ENCODE data around the gene DENND5A.
"Not testable (repeated sequence)": the region's sequence is repeated elsewhere in the genome, so short reads cannot be mapped to it uniquely, and the experiment has no call there.

The DENND5A gene

DNA sequence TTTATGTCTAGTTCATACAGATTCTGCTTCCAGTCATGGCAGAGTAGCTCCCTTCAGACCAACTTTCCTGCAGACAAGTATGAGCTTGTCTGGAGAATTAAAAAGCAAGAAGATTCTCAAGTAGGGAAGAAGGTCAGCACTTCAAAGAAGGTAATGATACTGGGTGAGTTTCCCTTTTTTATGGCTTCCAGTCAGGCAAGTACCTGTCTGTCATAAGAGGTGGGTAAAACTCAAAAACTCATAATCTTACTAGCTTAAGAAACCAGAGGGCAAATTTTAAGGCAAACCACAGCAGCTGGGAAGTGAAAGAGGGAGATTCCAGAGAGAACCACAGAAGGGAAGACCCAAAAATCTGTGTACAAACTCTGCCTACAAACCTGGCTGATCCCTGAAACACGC is 54.2 kb downstream of the DENND5A start:
- peak; percentile 32 for DNase-seq (ENCODE audit: low spot score)

DNA sequence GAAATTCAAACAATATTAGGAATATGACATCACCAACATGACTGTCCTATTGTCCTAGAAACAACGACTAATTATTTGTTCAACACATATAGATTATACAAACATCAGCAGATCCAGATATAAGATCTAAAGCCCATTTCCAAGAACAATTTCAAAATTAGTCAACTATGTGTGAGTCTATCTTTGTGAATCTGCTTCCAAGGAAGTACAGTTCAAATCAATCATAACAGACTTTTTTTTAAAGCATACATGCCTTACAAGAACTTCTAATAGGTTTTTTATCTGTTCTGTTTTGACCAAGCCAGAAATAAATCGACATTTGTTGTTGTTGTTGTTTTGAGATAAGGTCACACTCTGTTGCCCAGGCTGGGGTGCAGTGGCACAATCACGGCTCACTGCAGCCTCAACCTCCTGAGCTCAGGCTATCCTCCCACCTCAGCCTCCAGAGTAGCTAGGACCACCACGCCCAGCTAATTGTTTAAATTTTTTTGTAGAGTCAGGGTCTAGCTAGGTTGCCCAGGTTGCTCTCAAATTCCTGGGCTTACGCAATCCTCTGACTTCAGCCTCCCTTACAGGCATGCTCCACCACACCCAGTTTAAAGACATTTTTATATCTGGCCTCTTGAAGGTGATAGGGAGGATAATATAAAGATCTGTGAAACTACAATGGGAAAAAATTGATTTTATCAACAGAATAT is 54.8 kb downstream of the DENND5A start:
- peak; percentile 55 for DNase-seq (ENCODE audit: low spot score)

DNA sequence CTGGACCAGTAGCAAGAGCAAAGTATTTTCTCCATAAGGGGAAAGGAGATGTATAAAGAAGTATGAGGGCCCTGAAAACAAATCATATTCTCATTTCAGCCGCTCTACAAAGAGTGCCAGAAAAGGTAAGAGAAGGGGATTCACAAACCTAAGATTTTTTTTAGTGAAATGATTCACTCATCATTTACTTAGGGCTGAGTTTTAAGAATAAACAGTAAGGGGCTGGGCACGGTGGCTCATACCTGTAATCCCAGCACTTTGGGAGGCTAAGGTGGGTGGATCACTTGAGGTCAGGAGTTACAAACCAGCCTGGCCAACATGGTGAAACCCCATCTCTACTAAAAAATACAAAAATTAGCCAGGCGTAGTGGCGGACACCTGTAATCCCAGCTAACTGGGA is 55.5 kb downstream of the DENND5A start:
- DNase-seq (ENCODE audit: low spot score): peak; percentile 11

DNA sequence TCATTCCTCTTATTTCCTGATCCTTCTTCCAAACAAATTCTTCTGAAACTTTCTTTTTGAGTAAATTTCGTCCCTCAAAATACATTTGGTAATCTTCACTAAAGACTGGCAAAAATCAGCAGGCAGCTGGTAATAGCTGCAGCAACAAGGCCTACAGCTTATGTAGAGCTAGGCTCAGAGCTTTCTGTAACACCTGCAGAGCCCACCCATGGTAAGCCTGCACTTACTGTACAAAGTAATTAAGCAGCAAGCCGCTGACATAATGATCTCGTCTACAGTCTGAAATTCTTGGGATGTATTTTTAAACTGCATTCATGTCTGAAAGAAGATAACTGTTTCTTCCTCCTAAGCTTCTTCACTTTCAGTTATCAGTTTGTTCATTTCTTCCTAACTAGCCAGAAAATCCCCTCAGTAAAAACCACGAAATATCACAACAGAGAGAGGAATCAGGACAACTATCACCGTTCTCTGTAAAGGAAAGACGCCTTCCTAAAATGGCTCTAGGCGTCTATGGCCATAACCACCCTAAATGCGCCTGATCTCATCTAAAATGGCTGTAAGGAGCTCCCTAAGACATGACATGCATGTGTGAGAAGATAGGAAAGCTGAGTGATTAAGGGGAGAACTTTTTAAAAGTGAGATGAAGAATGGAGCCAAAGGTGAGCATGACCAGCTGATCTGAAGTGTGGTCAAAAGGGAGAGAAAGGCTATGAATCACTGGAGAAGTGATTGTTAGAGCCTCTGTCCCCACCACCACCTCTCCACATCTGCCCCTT is 56.2 kb downstream of the DENND5A start:
- DNase-seq (ENCODE audit: low spot score): peak; percentile 16

DNA sequence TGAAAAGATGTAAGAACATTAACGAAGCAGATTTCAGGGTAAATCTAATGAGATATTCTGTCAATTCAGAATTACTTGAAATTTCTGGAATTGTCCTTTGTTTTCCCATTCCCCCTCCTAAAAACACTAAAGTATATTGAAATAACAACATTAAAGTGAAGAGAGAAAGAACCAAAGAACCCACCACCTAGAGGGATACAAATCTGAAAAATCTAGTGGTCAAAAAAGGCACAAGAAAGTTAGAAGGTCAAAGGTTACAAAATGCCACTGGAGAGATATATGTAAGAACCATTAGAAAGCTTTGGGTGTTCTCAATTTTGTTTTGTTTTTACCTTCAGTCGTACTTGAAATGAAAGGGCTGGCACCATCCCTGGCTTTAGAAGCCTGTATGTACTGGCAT is 57.9 kb downstream of the DENND5A start:
- no peak for DNase-seq (ENCODE audit: low spot score)

DNA sequence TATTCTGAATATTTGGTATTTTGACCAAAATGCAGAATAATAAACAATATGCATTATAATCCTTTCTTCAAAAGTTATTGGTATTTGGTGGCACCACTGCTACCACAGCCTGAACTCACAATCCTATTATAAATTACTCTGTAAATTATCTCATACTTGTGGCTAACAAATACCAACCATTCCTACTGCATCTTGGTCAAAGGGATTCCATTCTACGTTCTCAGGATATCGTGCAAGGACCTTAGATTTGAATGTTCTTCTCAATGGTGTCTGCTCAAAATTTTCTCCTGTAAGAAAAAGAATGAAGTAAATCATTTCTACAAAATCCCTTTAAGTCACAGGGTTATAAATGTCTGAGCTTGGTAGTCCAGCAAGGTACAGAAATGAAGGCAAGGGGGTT is 58.7 kb downstream of the DENND5A start:
- DNase-seq (ENCODE audit: low spot score): no peak

DNA sequence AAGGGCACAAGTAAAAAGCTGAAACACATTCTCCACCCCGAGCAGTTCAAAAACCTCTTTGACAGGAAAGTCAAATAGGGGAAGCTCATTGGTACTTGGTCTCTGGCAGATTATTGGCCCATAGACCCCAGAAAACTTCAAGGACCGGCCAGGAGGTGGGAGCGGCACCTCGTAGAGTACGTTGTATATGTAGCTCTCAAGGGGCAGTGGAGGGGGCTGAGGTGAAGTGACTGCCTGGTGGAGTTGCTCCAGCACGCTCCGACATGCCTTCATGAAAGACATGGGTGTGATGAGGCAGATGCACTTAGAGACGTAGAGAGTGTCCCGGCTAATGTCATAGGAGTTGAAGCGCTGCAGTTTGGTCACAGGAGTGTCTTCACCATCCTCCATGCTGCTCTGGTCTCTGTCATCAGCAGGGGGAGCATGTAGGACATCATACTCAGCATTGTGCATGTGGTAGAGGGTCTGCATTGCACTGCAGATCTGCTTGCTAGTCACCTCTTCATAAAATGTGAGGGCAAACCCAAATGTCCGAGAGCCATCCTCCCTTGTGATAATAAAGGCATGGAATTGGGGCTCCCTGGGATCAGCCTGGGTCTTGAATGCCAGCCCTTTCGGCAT is 61.3 kb downstream of the DENND5A start:
- no peak for DNase-seq (ENCODE audit: low spot score)

DNA sequence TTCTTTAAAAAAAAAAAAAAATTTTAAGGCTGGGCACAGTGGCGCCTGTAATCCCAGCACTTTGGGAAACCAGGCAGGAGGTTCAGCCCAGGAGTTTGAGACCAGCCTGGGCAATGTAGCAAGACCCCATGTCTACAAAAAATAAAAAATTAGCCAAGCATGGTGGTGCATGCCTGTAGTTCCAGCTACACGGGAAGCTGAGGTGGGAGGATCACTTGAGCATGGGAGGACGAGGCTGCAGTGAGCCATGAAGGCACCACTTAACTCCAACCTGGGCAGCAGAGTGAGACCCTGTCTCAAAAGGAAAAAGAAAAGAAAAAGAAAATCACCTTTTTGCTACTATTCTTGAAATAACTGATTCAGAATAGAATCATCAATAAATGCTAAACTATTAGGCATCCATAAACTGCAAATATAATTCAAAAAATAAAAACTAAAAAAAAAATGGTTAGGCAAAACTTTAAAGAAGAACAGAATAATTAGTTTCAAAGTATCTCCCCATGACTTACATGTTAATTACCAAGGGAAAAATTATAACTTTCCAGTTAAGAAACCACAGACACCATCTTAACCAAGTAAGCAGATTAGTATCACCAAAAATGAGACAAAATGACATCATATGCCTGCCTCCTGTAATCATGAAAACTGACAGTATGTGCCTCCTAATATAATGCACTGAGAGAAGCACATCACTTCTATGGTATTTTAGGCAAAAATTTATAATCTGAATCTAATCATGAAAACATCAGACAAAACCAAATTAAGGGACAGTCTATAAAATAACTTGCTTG is 63.6 kb downstream of the DENND5A start:
- DNase-seq (ENCODE audit: low spot score): peak; percentile 45

DNA sequence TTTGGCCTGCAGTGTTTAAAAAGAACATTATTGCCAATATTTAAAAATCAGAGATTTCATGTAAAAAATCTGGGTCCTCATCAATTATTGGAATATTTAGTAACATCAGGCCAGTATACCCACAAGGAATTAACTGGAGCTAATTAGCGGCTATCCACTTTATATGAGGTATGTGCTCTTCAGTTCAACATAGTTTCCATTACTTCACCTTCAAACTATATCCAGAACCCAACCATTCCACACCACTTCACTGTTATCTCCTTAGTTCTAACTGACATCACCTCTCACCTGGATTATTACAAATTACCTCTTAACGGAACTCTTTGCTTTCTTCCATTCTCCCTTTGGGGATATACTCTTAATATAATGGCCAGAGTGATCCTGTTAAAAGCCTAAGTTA is 64.7 kb downstream of the DENND5A start:
- no peak for DNase-seq (ENCODE audit: low spot score)

DNA sequence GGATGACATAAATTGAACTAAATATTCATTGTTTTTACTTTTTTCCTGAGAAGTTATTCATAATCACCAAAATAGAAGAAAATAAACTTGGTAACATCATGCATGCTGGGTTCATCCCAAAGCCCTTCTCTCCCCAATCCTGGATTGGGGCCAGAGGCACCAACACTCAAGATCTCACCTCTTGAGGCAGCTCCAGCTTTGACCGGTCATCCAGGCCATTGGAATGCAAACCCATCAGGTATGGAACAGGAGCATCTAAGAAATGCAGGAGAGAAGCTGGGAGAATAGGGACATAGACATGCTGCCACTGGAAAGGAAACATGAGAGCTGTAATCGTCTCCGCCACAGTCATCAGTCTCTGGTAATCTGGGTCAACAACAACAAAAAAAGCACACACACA is 71.8 kb downstream of the DENND5A start:
- DNase-seq (ENCODE audit: low spot score): no peak

DNA sequence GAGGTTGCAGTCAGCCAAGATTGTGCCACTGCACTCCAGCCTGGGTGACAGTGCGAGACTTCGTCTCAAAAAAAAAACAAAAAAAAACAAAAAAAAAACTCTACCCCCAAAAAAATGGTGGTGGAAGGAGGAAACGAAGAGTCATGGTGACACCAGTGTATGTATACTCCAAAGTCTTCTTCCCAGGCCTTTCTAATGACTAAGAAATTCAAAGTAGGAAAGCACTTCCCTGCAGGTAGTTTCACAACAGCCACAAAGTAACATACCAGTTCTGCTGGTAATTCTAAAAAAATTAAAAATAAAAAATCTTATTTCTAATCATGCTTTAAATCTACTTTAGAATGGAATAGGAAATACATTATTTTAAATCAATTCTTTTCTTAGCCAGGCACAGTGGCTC is 72.6 kb downstream of the DENND5A start:
- no peak for DNase-seq (ENCODE audit: low spot score)

DNA sequence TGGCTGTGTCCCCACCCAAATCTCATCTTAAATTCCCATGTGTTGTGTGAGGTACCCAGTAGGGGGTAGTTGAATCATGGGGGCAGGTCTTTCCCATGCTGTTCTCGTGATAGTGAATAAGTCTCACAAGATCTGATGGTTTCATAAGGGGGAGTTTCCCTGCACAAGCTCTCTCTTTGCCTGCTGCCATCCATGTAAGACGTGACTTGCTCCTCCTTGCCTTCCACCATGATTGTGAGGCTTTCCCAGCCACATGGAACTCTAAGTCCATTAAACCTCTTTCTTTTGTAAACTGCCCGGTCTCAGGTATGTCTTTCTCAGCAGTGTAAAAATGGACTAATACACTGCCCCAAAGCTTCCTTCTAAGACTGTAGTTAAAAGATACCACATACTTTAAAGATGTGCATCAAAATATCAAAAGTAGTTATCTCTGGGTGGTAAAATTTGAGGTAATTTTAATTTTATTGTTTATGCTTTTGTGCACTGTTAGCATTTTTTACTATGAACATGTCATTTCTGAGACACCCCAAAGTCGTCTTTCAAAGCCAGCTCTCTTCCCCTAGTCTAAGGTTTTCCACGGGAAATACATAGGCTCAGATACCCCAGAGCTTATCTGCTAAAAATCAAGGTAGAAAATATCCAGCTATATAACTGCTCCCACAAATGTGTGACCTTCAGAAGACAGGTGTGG is 74.7 kb downstream of the DENND5A start:
- not testable (repeated sequence) for DNase-seq (ENCODE audit: low spot score)

DNA sequence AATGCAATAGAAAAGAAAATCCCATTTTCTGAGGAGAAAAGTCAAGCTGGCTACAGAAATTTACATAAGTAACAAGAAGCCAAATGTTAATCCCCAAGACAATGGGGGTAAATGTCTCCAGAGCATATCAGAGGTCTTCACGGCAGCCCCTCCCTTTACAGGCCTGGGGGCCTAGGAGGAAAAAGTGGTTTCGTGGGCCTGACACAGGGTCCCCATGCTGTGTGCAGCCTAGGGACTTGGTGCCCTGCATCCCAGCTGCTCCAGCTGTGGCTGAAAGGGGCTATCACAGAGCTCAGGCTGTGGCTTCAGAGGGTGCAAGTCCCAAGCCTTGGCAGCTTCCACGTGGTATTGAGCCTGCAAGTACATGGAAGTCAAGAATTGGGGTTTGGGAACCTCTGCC is 76.3 kb downstream of the DENND5A start:
- DNase-seq (ENCODE audit: low spot score): not testable (repeated sequence)

DNA sequence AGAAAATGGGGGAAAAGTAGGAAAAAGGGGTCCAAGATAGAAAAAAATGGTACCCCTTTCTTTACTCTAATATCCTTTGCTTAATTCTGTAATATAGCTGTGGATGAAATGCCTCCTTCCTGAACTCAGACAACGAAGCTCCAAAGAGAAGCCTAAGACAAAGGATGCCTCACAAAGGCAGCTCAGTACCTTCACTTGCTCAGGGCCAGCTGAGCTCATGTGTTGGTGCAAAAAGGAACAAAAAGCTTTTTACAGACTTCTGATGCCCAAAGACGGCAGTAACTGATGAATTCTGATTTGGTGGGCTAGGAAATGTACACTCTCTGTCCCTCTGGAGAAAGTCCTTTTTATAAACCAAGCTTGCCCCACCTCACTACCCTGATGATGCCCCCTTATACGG is 77.5 kb downstream of the DENND5A start:
- DNase-seq (ENCODE audit: low spot score): no peak

DNA sequence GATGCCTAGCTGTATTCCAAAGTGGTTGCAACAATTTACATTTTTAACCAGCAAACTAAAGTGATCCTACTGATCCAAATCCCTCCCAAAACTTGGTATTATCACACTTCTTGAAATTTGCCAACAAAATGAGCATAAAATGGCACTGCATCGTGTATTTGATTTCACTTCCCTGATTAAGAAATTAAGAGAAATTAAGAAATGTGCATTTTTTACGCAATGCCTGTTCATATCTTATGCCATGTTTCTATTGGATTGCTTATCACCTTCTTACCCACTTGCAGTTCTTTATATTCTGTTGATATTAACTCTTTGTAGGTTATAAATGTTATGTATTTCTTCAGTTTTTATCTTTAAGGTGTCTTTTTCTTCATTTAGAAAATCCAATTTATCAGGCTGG is 80.6 kb downstream of the DENND5A start:
- DNase-seq (ENCODE audit: low spot score): no peak

DNA sequence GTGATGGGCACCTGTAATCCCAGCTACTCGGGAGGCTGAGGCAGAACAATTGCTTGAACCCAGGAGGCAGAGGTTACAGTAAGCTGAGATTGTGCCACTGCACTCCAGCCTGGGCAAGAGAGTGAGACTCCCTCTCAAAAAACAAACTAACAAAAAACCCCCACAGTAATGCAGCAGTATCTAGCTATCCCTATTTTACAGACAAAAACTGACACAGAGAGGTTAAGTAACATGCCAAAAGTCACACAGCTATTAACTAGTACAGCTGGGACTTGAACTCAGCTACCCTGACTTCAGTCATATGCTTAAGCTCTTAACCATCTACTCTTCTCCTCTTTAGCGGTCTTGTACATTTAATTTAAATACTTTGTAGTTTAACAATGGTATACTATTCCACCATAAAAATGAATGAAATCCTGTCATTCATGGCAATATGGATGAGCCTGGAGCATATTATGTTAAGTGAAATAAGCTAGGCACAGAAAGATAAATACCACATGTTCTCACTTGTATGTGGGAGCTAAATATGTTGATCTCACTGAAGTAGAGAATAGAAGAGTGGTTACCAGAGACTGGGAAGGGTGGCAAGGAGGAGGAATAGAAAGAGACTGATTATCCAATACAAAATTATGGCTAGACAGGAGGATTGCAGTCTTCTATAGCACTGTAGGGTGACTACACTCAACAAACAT is 82.8 kb downstream of the DENND5A start:
- no peak for DNase-seq (ENCODE audit: low spot score)

DNA sequence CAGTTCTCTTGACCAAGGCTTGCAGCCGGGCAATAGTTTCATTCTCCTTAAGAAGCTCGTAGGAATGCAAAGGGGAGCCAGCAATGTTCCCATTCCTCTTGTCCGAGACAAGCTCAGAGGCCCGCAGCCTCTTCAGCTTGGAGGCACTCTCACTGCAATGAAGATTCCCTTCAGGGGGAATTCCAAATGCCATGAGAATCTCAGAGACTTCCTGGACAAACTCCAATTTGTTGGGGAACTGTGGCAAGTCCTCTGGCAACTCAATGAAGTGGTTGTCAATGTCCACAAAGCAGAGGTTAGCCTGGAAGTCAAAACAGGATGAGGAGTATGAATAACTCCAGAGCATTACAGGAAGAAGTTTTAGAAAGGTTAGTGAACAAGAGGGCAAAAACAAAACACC is 84.4 kb downstream of the DENND5A start:
- DNase-seq (ENCODE audit: low spot score): no peak

DNA sequence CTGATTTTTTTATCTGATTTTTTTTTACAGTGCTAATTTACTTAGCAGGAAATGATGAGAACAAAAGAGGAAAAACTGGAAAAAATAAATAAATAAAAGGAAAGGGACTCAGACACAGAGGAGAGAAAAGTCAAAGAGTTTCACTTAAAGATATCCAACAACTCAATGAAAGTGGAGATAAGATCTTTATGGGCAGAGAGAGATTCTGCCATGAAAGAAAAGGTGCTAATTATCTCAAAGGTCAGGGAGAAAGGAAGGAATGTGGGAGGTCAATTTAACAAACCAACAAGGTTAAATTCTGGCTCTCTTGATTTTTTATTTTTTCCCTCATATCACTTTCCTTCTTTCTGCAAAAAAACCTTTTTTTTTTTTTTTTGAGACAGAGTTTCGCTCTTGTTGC is 86.0 kb downstream of the DENND5A start:
- no peak for DNase-seq (ENCODE audit: low spot score)

DNA sequence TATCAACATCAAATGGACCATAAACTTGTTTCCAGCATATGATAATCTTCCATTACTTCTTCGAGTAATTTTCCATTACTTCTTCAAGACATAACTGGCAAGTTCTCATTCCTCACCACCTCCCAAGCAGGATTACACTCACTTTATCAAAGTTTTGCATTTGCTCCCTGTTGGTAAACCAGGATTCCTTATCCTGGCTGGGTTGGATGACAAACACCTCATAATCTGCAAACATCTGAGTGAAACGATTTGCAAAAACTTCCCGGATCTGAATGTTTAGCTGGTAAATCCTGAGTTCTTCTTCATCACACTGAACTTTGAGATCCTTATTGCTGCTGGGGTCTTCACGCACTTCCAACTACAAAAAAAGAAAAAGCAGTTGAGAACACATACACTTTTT is 86.4 kb downstream of the DENND5A start:
- no peak for DNase-seq (ENCODE audit: low spot score)

DNA sequence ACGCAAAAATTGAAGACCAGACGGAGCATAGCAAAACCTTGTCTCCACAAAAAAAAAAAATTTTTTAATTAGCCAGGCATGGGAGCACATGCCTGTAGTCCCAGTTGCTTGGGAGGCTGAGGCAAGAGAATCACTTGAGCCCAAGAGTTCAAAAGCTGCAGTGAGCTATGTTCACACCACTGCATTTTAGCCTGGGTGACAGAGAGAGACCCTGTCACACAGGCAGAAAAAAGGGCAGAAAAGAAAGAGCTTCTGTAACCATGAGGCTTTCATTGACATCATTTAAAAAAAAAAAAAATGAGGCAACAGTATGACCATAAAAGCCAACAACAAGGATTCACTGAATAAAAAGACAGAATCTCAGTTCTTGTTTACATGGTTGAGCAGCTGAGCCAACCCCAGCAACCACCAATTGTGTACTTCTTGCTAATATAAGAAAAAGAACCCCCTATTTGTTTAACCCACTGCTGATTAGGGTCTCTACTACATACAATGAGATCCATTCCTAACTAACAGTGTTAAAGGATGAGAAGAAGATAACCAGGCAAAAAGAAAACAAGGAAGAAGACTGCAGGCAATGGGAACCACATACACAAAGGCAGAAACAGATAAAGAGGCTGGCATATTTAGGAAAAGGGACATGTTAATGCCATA is 87.6 kb downstream of the DENND5A start:
- DNase-seq (ENCODE audit: low spot score): no peak

DNA sequence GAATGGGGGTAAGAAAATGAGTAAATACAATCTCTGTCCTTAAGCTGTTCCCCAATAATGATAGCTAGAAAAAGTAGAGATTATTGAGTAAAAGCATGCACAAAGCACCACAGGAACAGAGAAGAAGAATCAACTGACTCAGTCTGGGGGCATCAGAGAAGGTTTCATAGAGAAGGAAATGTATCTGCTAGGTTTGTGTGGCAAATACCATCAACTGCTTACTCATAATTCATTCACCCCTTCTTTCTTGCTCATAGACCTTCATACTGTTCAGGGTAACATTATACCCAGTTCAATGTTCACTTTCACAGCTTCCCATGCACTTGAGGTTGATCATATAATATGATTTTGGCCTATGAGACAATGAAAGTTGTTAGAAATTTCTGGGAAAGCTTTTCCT is 88.6 kb downstream of the DENND5A start:
- no peak for DNase-seq (ENCODE audit: low spot score)

Measured in activated CD4-positive, alpha-beta T cell treated with anti-CD3 and anti-CD28 coated beads, Interleukin-2, Interleukin-4, amounts not matched to agents 100 ng/mL and 50 ng/mL, durations not matched to agents 16 hours and 8 hours (primary cell).